Chondrocyte (in vitro differentiated cells): ENCODE data around the gene MAML2. TPM values are rescaled to one million over a fixed set of nuclear protein-coding genes. Genes with fewer than 3 reads are reported as not detected.

Experiments
- DNase-seq: peaks from one replicate; pipeline ENCODE4 v3.0.0; 2021; ENCODE audit warnings: mixed read lengths, low spot score
- H3K27ac Mint-ChIP-seq: one replicate; pipeline ENCODE4 v1.8.0; 2021; ENCODE audit warnings: mild to moderate bottlenecking, moderate library complexity, mixed read lengths; ENCODE audit not compliant: unreplicated experiment
- H3K27me3 Mint-ChIP-seq: 2 replicates; pipeline ENCODE4 v1.8.0; 2021; ENCODE audit warnings: low read depth, mixed read lengths
- H3K36me3 Mint-ChIP-seq: 2 replicates; pipeline ENCODE4 v1.8.0; 2021; ENCODE audit warnings: low read depth, mixed read lengths
- H3K4me1 Mint-ChIP-seq: 2 replicates; pipeline ENCODE4 v1.8.0; 2021; ENCODE audit warnings: low read depth, mild to moderate bottlenecking, mixed read lengths
- H3K4me3 Mint-ChIP-seq: one replicate; pipeline ENCODE4 v1.8.0; 2021; ENCODE audit warnings: mild to moderate bottlenecking, moderate library complexity, mixed read lengths; ENCODE audit not compliant: unreplicated experiment
- H3K9me3 Mint-ChIP-seq: 2 replicates; pipeline ENCODE4 v1.8.0; 2021; ENCODE audit warnings: low read depth, mixed read lengths
- total RNA-seq: library from RNA; stranded (reverse); gene quantifications from 3 replicates; pipeline ENCODE4 v1.2.1, GENCODE V29; 2021
- TF ChIP-seq, protein P1 (sequence below): fragments of 200-600 bp; sonication (generic); IDR thresholded peaks from 2 replicates; pipeline ENCODE4 v1.5.0; 2021; ENCODE audit warnings: antibody characterized with exemption, mild to moderate bottlenecking, moderate library complexity

MAML2 gene
- total RNA-seq, 1 donor from 2014 or later: 19.0 TPM

DNA sequence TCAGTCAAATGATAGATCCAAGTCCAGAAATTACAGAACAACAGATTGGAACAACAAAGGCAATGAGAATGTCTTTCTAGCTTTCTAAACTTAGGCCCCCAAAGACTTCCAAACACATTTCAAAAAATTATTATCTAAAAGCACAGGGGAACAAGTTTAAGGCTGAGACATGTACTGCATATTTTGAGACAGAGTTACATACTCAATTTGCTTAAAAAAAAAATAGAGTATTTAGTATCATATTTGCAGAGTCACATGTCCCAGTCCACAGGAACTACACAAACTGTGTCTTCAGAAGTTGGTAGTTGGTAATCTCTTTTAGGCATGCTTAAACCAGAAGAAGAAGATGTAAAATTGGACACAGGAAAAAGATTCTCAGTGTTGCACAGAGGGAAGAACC lies 127.2 kb downstream of the MAML2 start:
- DNase-seq: no peak
- Mint-ChIP-seq H3K4me3 (no peak overlapping the region), H3K4me1 (peaks cover 87% of the 10 kb centered on the region), H3K27me3 (no peaks in the 10 kb centered on the region), H3K36me3 (no peaks in the 10 kb centered on the region), H3K9me3 (no peaks in the 10 kb centered on the region), H3K27ac (peak overlapping the region; percentile 88)
- TF ChIP-seq, protein P1, sequence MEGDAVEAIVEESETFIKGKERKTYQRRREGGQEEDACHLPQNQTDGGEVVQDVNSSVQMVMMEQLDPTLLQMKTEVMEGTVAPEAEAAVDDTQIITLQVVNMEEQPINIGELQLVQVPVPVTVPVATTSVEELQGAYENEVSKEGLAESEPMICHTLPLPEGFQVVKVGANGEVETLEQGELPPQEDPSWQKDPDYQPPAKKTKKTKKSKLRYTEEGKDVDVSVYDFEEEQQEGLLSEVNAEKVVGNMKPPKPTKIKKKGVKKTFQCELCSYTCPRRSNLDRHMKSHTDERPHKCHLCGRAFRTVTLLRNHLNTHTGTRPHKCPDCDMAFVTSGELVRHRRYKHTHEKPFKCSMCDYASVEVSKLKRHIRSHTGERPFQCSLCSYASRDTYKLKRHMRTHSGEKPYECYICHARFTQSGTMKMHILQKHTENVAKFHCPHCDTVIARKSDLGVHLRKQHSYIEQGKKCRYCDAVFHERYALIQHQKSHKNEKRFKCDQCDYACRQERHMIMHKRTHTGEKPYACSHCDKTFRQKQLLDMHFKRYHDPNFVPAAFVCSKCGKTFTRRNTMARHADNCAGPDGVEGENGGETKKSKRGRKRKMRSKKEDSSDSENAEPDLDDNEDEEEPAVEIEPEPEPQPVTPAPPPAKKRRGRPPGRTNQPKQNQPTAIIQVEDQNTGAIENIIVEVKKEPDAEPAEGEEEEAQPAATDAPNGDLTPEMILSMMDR: no peak

GRCh38 chr11:96215110-96215782 lies 127.7 kb downstream of the MAML2 start:
- H3K27ac Mint-ChIP-seq: peak overlapping the region; percentile 88

GRCh38 chr11:96214777-96215109 lies 128.3 kb downstream of the MAML2 start:
- Mint-ChIP-seq H3K36me3 (no peaks in the 10 kb centered on the region), H3K4me3 (no peak overlapping the region), H3K27me3 (no peaks in the 10 kb centered on the region), H3K4me1 (peaks cover 79% of the 10 kb centered on the region), H3K27ac (peak overlapping the region; percentile 88), H3K9me3 (no peaks in the 10 kb centered on the region)
- TF ChIP-seq, protein P1: no peak
- DNase-seq: no peak

More at GRCh38 chr11:96215110-96215782, 127.7 kb downstream of the MAML2 start:
- H3K27me3 Mint-ChIP-seq: no peaks in the 10 kb centered on the region
- DNase-seq: no peak
- H3K4me1 Mint-ChIP-seq: peaks cover 84% of the 10 kb centered on the region
- no peaks in the 10 kb centered on the region for H3K36me3 Mint-ChIP-seq
- H3K9me3 Mint-ChIP-seq: no peaks in the 10 kb centered on the region
- H3K4me3 Mint-ChIP-seq: no peak overlapping the region
- TF ChIP-seq, protein P1: no peak

DNA sequence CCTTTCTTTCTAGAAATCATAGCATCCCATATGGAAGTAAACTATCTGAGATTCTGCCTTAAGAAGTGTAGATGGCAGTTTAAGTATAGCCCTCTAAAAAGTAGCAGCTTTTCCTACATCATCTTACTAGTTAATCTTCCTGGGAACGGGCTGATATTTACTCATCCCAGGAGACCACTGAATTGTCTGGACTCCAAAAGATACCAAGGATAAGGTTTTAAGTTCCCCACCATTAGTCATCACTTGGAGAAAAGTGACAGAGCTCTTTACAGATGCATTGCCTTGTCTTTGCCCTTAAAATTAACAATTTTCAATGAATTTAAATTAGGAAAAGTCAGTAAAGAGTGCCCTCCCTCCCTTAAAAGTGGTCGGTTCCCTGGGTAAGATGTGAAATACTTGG lies 129.5 kb downstream of the MAML2 start:
- no peak for DNase-seq
- Mint-ChIP-seq H3K36me3 (no peaks in the 10 kb centered on the region), H3K27me3 (no peaks in the 10 kb centered on the region), H3K27ac (peak overlapping the region; percentile 91), H3K4me3 (no peak overlapping the region), H3K4me1 (peaks cover 74% of the 10 kb centered on the region), H3K9me3 (no peaks in the 10 kb centered on the region)
- TF ChIP-seq, protein P1: no peak

DNA sequence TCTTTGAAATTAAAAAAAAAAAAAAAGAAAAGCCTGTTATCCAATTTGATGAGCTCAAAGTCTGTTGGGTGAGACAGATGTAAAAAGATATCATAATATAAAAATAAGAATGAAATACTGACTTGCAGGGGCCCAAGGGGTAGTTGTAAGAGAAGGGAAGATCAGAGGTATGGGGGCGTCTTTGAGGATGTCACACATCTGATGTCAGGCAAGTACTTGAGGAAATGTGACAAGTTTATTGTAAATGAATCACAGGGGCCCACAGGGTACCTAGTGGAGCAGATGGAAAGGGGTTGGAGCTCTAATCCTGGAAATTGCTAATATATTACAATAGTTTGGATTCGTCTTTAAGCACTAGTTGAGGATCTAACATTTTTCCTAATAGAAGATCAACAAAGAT lies 131.6 kb downstream of the MAML2 start:
- DNase-seq: no peak
- H3K27me3 Mint-ChIP-seq: no peaks in the 10 kb centered on the region
- H3K27ac Mint-ChIP-seq: peak overlapping the region; percentile 91
- H3K4me3 Mint-ChIP-seq: no peak overlapping the region
- no peaks in the 10 kb centered on the region for H3K9me3 Mint-ChIP-seq
- H3K4me1 Mint-ChIP-seq: peaks cover 65% of the 10 kb centered on the region
- H3K36me3 Mint-ChIP-seq: no peaks in the 10 kb centered on the region
- TF ChIP-seq, protein P1: no peak
